Left renal cortex interstitium (tissue), 4 donors: Measurements from ENCODE around the gene NTN1. TPM values are rescaled to one million over a fixed set of nuclear protein-coding genes. Genes with fewer than 3 reads are reported as not detected.

Source experiments
- DNase-seq, 4 donors: peaks; one replicate each; pipeline ENCODE4 v3.0.0-alpha.2; 2013; ENCODE audit warnings: low read depth in 4 of 4, low spot score in 2 of 4, missing footprints in 1 of 4
- polyA plus RNA-seq, 4 donors: library from polyadenylated mRNA; unstranded; fragments of 120-200 nt; gene quantifications; one replicate each; pipeline ENCODE4 v1.2.1, GENCODE V29; 2013; ENCODE audit not compliant: insufficient read length in 4 of 4

NTN1 gene
- polyA plus RNA-seq, 4 donors, result 2.1 to 10.4 (median 5.7) TPM

GRCh38 chr17:9116311-9116835, 95.1 kb downstream of the NTN1 start:
- DNase-seq, result no peak

DNA sequence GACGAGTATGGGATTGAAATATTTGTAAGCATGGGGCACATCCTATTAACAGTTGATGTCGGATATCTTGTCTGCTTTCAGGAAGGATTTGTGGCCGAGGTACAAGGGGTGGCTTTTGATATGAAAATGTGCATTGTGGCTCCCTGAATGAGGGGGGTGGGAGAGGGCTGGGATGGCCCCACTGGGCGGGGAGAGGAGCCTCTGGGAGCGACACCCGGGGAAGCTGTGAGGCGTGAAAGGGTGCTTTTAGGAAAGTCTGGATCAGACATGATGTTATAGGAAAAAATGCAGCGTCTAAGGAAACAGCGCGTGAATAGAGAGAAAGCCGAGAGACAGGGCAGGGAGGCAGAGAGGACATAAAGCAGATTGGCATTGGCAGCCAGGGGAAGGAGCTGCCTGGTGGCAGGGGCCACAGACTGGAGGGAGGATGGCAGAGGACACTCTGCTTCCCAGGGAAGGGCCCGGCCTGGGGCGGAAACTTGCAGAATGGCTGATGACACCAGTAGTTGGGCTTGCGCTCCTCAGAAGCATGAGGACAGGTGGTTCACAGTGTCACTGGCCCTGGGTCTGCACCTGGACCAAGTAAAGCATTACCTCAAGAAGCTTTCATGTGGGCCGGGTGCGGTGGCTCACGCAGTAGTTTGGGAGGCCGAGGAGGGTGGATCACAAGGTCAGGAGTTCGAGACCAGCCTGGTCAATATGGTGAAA, 95.7 kb downstream of the NTN1 start:
- DNase-seq, result no peak

GRCh38 chr17:9120471-9120870, 99.2 kb downstream of the NTN1 start:
- no peak for DNase-seq

DNA sequence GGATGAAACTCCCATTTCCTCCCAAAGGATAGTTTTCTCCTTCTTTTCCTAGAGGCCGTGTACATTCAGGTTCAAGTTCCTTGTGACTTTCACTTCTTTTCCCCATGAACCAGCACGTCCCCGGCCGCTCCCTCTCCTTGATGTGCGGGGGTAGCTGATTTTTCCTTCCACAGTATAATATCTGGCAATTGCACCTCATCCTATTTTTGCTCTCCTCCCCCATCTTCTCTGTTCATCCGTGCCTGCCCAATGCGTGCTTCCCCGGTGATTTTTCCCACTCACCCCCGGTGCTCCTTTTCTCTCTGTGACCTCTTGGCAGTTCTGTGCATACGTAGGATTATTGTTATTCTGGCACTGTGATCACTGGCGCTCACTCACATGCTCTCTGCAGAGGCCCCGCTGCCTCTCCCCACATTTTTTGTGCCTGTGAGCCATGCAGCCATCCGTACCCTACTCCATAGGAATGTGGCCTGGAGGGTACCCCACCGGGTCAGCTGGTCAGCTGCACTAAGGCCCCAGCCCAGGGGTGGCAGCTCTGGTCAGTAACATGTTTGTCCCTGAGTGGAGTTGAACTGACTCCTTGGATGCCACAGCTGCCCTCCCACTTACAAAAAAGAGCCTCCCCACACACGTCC, 100.0 kb downstream of the NTN1 start:
- DNase-seq, result no peak

DNA sequence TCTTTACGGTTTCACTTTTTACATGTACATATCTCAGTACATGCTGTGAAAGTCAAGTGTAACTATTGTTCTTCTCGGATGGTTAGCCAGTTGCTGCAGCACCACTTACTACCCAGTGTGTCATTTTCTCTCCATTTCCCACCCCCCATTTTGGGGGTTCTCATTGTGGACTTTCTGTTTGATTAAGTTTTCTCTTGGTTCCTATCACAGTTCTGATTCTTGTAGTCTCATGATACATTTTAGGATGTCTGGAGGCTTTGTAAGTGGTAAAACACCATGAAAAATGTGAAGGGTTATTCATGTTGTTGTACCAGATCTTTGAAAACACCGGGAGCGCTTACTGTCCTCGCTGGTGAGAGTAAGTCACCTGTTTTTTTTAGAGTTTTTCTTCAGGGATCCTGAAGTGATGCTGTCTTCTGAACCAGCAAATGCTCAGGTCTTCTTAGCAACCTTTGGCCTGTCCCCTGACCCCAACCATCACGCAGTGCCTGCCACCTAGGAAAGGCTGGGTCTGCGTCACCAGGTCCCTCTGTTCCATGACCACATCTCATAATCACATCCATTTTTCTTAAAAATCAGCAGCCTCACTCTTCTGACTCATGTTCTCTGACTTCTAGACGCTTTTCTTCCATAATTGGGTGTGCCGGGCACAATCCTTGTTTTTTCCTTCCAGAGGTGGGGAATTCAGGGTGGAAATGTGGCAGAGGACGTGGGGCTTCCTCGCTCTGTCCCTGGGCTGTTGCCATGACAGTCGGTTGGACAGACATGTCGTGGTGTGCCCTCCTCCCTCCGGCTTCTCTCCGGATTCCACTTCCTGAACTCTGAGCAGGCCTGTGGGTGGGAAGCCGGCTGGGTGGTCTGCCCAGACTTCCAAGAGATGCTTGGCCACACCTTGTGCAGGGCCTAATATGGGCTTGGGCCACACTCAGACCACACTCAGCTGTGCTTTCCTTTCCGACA, 102.6 kb downstream of the NTN1 start:
- DNase-seq, result no peak

DNA sequence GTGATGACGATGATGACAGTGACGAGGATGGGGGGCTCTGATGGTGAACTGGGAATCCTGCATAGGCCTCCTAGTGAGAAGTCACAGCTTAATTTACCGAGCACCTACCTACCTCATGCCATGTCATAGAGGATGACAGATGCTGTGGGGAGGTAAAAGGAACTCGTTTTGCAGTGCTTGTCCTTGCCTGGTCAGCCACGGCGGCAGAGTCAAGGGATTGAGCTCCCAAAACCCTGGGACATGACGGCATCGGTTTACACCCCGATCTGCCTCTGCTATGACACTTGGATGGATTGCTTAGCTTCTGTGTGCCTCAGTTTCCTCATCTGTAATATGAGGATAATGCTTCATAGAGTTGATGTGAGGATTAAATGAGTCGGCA, 103.2 kb downstream of the NTN1 start:
- DNase-seq, result no peak

DNA sequence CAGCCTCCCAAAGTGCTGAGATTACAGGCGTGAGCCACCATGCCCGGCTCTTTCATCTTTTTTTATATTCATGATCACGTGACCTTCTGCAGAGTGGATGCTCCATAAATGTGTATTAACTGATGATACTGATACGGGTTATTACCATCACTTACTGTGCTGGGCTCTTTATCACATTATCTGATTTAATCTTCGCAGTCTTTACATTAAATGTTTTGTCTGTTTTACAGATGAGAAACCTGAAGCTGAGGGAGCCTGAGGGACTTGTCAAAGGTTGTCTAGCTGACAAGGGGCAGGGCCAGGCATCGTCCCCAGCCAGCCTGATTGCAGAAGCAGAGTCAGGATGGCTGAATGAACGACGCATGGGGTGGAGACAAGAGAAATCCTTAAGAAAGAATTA, 104.4 kb downstream of the NTN1 start:
- no peak for DNase-seq

GRCh38 chr17:9127340-9127739, 106.0 kb downstream of the NTN1 start:
- DNase-seq, result no peak

- no peak for DNase-seq
Measured at GRCh38 chr17:9131371-9131770, 110.1 kb downstream of the NTN1 start.

GRCh38 chr17:9132291-9132690, 111.0 kb downstream of the NTN1 start:
- DNase-seq, result no peak

- DNase-seq, result no peak
Measured at GRCh38 chr17:9132944-9133610, 111.8 kb downstream of the NTN1 start.

GRCh38 chr17:9138161-9138717, 116.9 kb downstream of the NTN1 start:
- no peak for DNase-seq

GRCh38 chr17:9139695-9140094, 118.4 kb downstream of the NTN1 start:
- DNase-seq, result no peak

- no peak for DNase-seq
Measured at GRCh38 chr17:9140550-9141424, 119.5 kb downstream of the NTN1 start.

DNA sequence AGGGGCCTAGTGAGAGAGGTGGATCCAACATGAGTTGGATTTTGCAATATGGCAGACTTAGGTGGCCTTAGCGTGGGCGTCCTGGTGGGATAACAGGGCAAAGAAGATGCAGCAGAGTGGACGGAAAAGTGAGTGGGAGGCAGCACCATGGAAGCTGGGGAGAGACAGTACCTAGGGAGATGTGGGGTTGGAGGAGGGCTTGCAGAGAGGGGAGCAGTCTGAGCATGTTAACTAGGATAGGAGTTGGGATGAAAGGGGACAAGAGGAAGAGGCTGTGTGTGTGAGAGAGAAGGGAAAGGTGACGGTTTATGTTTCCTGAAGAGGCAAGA, 120.1 kb downstream of the NTN1 start:
- DNase-seq, result no peak

DNA sequence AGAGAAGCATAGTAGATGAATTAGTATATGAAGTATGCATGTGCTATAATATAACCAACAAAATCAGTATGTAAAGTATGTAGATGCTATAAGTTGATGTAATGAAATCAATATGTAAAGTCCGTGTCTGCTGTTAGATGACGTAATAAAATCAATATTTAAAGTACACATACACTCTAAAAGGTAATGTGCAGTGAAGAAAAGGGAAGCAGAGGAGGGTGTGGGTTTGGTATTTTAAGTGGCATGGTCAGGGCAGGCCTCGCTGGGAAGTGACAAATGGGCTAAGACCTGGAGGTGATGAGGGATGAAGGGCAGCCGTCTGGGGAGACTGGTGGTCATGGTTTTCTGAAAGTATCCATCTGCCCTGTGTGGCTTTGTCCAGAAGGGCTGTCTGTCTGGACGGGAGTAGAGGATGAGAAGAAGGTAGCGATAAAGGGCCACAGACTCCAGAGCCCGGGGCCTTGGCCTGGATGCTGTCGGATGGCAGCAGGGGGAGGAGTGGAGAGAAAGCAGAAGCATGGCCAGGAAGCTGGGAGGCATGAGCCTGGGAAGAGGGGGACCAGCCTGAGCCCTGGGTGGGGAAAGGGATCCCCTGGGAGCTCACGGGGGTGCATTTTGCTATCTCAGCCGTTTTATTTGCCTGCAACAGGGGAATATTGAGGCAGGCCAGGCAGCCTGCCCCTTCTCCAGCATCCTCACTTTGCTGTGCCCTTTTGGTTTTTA, 121.6 kb downstream of the NTN1 start:
- no peak for DNase-seq

DNA sequence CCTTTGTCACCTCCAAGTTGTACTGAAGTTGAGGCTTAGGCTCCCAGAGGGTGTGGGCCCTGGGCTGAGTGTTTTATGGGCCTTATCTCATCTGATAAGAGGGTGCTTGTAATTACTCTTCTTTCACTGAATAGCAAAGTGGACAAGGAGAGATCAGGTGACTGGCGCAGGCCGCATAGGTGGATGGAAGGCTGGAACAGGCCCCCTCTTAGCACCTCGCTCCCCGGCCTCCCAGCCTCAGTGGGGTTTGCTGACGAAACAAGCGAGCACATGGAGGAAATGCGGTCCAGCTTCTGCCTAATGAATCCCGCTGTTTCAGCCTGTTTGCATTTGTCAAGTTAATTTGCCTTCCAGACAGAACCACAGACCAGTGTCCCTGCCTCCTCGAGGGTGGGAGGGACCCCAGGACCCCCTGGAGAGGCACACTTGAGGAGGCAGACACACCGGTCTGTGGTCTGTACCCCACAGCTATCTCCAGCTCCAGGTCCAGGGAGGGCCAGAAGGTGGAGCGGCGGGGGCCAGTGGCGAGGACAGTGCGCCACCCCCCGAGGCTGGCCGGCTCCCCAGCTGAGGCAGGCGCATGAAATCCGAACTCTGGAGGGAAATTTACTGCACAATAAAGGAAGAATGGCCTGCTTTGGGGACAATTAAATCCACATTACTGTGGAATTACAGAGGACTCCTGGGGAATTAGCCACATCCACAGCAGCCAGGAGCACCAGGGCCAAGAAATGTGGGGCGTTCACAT, 123.4 kb downstream of the NTN1 start:
- no peak for DNase-seq

GRCh38 chr17:9146064-9146463, 124.8 kb downstream of the NTN1 start:
- DNase-seq, result no peak
